Stimulated activated effector memory CD8-positive, alpha-beta T cell treated with anti-CD3 and anti-CD28 coated beads, Interleukin-12 subunit alpha, Interleukin-12 subunit beta, amount 100 ng/mL, for 72 hours (primary cell): Measurements from ENCODE around the gene PCYT1A.
"Not testable (repeated sequence)": the region's sequence is repeated elsewhere in the genome, so short reads cannot be mapped to it uniquely, and the experiment has no call there.

Experiments used
- ATAC-seq: fragments of 150-1000 bp; cut with Tn5 transposase; 2 replicates; pipeline ENCODE4 v1.10.0; 2021
- DNase-seq, 2 donors: peaks; one replicate each; pipeline ENCODE4 v3.0.0; 2021 to 2022; ENCODE audit warnings: low spot score in 2 of 2
- H3K27ac Mint-ChIP-seq: one replicate; pipeline ENCODE4 v1.8.0; 2022; ENCODE audit warnings: mild to moderate bottlenecking, mixed read lengths
- H3K36me3 Mint-ChIP-seq: one replicate; pipeline ENCODE4 v1.8.0; 2022; ENCODE audit warnings: mild to moderate bottlenecking, mixed read lengths
- H3K4me1 Mint-ChIP-seq: one replicate; pipeline ENCODE4 v1.8.0; 2022; ENCODE audit warnings: mixed read lengths
- H3K4me3 Mint-ChIP-seq: one replicate; pipeline ENCODE4 v1.8.0; 2022; ENCODE audit warnings: mild to moderate bottlenecking, mixed read lengths
- H3K9me3 Mint-ChIP-seq: one replicate; pipeline ENCODE4 v1.8.0; 2022; ENCODE audit warnings: mixed read lengths

The PCYT1A gene

GRCh38 chr3:196287440-196288140, at the start of gene PCYT1A:
TSS of gene PCYT1A (minus strand) at chr3:196287726. CDS start at chr3:196270531, 17,195 bp downstream.
- ATAC-seq (peak; percentile 89), DNase-seq (peak; percentile 51 to 91)
- Mint-ChIP-seq H3K9me3 (no peaks in the 10 kb centered on the region), H3K27ac (peak within 1 kb of the TSS; percentile 99), H3K4me1 (peaks cover 33% of the 10 kb centered on the region), H3K36me3 (peaks cover 5% of the 10 kb centered on the region), H3K4me3 (peak within 1 kb of the TSS; percentile 100)

DNA sequence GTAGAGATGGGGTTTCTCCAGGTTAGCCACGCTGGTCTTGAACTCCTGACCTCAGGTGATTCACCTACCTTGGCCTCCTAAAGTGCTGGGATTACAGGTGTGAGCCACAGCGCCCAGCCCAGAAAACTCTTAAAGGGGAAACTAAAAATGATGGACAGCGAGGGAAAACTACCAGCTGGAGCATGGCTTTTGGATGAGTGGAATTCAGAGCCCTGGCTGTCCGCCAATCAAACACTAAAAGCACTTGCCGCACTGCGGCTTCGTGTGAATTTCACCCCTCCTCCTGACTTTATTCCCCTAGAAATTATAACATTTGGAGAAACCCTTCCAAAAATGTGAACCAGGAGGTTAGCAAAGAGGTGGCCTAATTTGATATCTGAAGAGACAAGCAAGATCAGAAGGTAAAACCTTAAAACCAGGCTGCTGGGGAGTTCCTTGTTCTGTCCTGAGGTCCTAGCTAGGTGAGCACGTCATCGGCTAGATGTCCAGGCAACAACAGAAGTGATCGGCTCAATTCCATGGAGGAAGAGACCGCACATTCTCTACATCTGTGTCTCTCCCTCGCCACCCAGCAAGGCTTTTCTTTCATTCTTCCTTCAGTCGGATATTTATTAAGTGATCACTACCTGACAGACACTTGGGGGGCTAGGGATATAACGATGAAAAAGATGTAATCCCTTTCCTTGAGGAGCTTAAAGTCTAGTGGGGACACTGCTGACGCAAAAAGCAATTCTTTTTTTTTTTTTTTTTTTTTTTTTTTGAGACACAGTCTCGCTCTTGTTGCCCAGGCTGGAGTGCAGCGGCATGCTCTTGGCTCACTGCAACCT, 49.0 kb upstream of the PCYT1A start:
- H3K9me3 Mint-ChIP-seq, result no peaks in the 10 kb centered on the region
- H3K27ac Mint-ChIP-seq, result no peak overlapping the region
- H3K4me1 Mint-ChIP-seq, result no peaks in the 10 kb centered on the region
- ATAC-seq (no peak), DNase-seq (no peak)
- no peak overlapping the region for H3K4me3 Mint-ChIP-seq
- H3K36me3 Mint-ChIP-seq, result no peaks in the 10 kb centered on the region

- Mint-ChIP-seq H3K27ac (no peak overlapping the region), H3K4me1 (no peaks in the 10 kb centered on the region), H3K36me3 (no peaks in the 10 kb centered on the region), H3K4me3 (no peak overlapping the region), H3K9me3 (no peaks in the 10 kb centered on the region)
- DNase-seq, result no peak
- ATAC-seq, result no peak
Observed at GRCh38 chr3:196335503-196335948, 48.0 kb upstream of the PCYT1A start.

- no peak overlapping the region for H3K27ac Mint-ChIP-seq
- ATAC-seq, result no peak
- H3K4me3 Mint-ChIP-seq, result no peak overlapping the region
Observed at GRCh38 chr3:196334982-196335381, 47.5 kb upstream of the PCYT1A start.

GRCh38 chr3:196332168-196332567, 44.6 kb upstream of the PCYT1A start:
- H3K9me3 Mint-ChIP-seq, result no peaks in the 10 kb centered on the region
- H3K4me3 Mint-ChIP-seq, result no peak overlapping the region
- DNase-seq (no peak), ATAC-seq (no peak)
- H3K36me3 Mint-ChIP-seq, result no peaks in the 10 kb centered on the region
- H3K27ac Mint-ChIP-seq, result no peak overlapping the region
- H3K4me1 Mint-ChIP-seq, result no peaks in the 10 kb centered on the region

More at GRCh38 chr3:196334982-196335381, 47.5 kb upstream of the PCYT1A start:
- Mint-ChIP-seq H3K4me1 (no peaks in the 10 kb centered on the region), H3K9me3 (no peaks in the 10 kb centered on the region), H3K36me3 (no peaks in the 10 kb centered on the region)
- DNase-seq, result no peak

GRCh38 chr3:196327405-196327804, 39.9 kb upstream of the PCYT1A start:
- H3K9me3 Mint-ChIP-seq, result no peaks in the 10 kb centered on the region
- DNase-seq, result no peak
- H3K27ac Mint-ChIP-seq, result no peak overlapping the region
- no peak for ATAC-seq
- no peak overlapping the region for H3K4me3 Mint-ChIP-seq
- no peaks in the 10 kb centered on the region for H3K4me1 Mint-ChIP-seq
- H3K36me3 Mint-ChIP-seq, result no peaks in the 10 kb centered on the region

DNA sequence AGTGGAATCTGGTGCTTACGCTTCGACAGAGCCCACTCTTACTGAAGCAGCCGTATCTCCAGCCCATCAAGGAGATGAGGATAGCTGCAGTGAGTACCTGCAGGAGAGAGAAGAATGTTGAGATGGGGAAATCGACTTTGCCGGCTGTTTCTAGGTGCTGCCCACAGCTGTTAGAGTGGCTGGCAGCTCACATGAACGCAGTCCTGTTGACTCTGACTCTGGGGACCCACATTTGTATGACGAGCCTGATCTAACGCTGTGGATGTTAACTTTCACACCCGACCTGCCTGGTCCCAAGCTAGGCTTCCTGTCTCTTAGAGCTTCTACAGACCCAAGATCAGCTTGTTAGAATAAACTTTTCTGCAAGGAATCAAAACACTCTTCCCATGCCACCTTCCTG, 39.4 kb upstream of the PCYT1A start:
- H3K27ac Mint-ChIP-seq, result no peak overlapping the region
- ATAC-seq, result no peak
- H3K9me3 Mint-ChIP-seq, result no peaks in the 10 kb centered on the region
- no peaks in the 10 kb centered on the region for H3K36me3 Mint-ChIP-seq
- no peak overlapping the region for H3K4me3 Mint-ChIP-seq
- no peak for DNase-seq
- H3K4me1 Mint-ChIP-seq, result no peaks in the 10 kb centered on the region

DNA sequence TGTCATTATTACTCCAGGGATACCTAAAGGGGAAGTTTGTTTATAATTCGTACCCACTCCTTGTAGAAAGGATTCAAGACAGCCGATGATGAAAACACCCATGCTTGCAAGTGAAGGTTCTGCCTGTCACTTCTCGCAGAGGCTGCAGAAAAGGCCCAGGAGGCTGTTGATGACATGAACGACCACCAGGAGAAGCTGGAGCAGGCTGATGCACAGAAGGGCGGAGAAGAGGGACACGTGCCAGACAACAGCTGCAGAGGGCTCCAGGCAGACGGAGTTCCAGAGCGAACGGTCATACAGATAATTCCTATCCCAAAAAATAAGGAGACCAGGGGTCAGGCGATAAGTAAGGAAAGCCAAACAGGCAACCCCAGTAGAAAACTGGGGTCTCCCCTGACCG, 36.2 kb upstream of the PCYT1A start:
- H3K4me3 Mint-ChIP-seq, result no peak overlapping the region
- no peaks in the 10 kb centered on the region for H3K36me3 Mint-ChIP-seq
- no peak overlapping the region for H3K27ac Mint-ChIP-seq
- ATAC-seq, result no peak
- peaks cover 4% of the 10 kb centered on the region for H3K4me1 Mint-ChIP-seq
- no peaks in the 10 kb centered on the region for H3K9me3 Mint-ChIP-seq
- DNase-seq, result no peak

GRCh38 chr3:196323016-196323415, 35.5 kb upstream of the PCYT1A start:
- H3K4me1 Mint-ChIP-seq, result peaks cover 4% of the 10 kb centered on the region
- H3K27ac Mint-ChIP-seq, result no peak overlapping the region
- no peak overlapping the region for H3K4me3 Mint-ChIP-seq
- peaks cover 2% of the 10 kb centered on the region for H3K36me3 Mint-ChIP-seq
- no peak for DNase-seq
- ATAC-seq, result no peak
- no peaks in the 10 kb centered on the region for H3K9me3 Mint-ChIP-seq

GRCh38 chr3:196321162-196321561, 33.6 kb upstream of the PCYT1A start:
- no peak overlapping the region for H3K27ac Mint-ChIP-seq
- H3K36me3 Mint-ChIP-seq, result peaks cover 11% of the 10 kb centered on the region
- ATAC-seq (no peak), DNase-seq (no peak)
- peaks cover 10% of the 10 kb centered on the region for H3K4me1 Mint-ChIP-seq
- H3K9me3 Mint-ChIP-seq, result no peaks in the 10 kb centered on the region
- H3K4me3 Mint-ChIP-seq, result no peak overlapping the region

DNA sequence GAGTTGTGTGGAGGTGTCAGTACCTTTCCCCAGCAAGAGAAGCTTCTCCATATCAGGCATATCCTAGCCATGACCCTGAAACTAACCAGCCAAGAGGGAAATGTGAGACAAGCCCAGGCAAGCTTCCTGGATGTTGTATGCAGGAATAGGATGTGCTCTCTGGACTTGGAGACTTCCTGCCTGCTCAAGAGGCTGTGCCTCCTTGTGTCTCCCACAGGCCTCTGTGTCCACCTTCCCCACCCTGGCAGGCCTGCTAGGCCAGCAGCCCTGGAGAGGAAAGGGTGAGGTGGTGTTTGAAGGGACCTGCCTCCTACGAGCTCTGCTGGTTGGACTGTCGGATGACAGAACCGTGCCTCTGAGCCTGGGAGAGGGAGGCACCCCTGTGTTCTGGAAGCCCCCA, 32.6 kb upstream of the PCYT1A start:
- Mint-ChIP-seq H3K36me3 (peaks cover 11% of the 10 kb centered on the region), H3K27ac (no peak overlapping the region), H3K9me3 (no peaks in the 10 kb centered on the region), H3K4me3 (no peak overlapping the region), H3K4me1 (peaks cover 10% of the 10 kb centered on the region)
- ATAC-seq (no peak), DNase-seq (no peak)

DNA sequence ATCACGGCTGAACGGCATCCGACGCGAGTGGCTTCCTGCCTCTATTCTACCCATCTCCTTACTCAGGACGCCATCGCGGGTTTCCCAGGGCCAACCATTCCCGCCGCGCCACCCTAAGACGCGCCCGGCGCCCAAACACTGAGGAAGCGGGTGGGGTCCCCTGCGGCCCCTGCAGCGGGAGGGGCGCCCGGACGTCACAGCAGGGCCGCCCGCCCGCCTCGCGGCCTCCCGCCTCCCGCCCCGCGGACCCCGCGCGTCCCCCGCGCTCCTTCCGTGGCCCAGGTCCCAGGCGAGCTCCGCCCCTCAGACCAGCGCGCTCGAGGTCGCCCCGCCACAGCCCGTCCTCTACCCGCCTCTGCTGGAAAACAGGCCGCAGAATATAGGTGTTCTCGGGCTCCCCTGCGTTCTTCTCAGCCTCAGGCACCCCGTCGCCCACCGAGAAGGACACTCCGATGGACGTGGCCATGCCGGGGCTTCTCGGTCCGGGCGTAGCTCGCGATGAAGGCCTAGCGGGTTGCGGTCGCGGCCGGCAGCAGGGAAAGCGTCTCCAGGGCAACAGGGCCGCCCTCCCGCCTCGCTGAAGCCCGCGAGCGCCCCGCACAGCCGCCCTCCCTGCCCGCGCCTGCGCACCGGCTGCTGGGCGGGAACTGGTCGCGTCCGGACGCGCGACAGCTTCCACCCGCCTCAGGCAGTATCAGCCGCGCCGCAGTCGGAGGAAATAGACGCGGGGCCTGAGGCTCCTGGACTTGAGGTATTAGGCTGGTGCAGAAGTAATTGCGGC, 30.4 kb upstream of the PCYT1A start, which contains the start of gene DYNLT2B:
Gene DYNLT2B, minus strand, starts transcription at position 554 of the 781 bp plus-strand sequence. Its CDS starts 88 bp downstream, at position 466.
- peak; percentile 93 for ATAC-seq
- Mint-ChIP-seq H3K4me3 (peak within 1 kb of the TSS; percentile 92), H3K36me3 (peaks cover 16% of the 10 kb centered on the region), H3K27ac (peak within 1 kb of the TSS; percentile 98), H3K4me1 (peaks cover 10% of the 10 kb centered on the region), H3K9me3 (no peaks in the 10 kb centered on the region)
- peak; percentile 75 to 92 for DNase-seq

DNA sequence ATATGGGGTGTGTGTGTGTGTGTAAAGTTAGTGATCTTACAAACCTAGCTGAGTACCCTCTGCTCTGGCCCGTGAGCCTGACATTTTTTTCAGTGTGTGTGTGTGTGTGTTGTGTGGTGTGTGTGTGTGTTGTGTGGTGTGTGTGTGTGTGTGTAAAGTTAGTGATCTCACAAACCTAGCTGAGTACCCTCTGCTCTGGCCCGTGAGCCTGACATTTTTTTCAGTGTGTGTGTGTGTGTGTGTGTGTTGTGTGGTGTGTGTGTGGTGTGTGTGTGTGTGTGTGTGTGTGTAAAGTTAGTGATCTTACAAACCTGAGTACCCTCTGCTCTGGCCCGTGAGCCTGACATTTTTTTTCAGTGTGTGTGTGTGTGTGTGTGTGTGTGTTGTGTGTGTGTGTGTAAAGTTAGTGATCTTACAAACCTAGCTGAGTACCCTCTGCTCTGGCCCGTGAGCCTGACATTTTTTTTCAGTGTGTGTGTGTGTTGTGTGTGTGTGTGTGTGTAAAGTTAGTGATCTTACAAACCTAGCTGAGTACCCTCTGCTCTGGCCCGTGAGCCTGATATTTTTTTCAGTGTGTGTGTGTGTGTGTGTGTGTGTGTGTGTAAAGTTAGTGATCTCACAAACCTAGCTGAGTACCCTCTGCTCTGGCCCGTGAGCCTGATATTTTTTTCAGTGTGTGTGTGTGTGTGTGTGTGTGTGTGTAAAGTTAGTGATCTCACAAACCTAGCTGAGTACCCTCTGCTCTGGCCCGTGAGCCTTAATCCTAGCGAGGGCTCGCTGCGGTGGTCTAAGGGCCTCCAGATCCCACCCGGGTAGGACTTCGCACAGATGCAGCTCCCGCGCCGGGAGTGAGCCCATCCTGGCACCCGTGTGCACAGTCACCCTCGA, 29.5 kb upstream of the PCYT1A start:
- DNase-seq, H3K9me3 Mint-ChIP-seq, ATAC-seq: not testable (repeated sequence)
- peak overlapping the region; percentile 98 for H3K27ac Mint-ChIP-seq
- H3K36me3 Mint-ChIP-seq, result peaks cover 16% of the 10 kb centered on the region
- H3K4me1 Mint-ChIP-seq, result peaks cover 10% of the 10 kb centered on the region
- H3K4me3 Mint-ChIP-seq, result peak overlapping the region; percentile 92

DNA sequence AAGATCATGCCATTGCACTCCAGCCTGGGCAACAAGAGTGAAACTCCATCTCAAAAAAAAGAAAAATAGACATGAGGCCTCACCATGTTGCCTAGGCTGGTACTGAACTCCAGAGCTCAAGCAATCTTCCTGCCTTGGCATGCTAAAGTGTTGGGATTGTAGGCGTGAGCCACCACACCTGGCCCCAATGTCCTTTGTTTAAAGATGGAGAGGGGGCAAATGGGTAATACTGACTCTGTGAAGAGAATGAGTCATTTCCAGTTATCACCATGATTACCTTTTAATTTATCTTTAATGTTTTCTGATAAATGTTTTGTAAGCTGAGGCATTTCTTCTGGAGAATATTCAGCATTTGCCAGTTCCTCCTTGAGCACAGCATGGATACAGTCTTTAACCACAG, 28.3 kb upstream of the PCYT1A start:
- DNase-seq, result no peak
- no peak overlapping the region for H3K4me3 Mint-ChIP-seq
- H3K36me3 Mint-ChIP-seq, result peaks cover 16% of the 10 kb centered on the region
- no peak for ATAC-seq
- no peaks in the 10 kb centered on the region for H3K9me3 Mint-ChIP-seq
- H3K4me1 Mint-ChIP-seq, result peaks cover 10% of the 10 kb centered on the region
- H3K27ac Mint-ChIP-seq, result no peak overlapping the region
